Tibial nerve (tissue), 4 donors: Measurements from ENCODE around the gene DRD4. TPM values are rescaled to one million over a fixed set of nuclear protein-coding genes. Genes with fewer than 3 reads are reported as not detected.

ENCODE experiments used
- DNase-seq, 2 donors: peaks; one replicate each; pipeline ENCODE4 v3.0.0-alpha.2; 2019; ENCODE audit warnings: low spot score in 2 of 2
- H3K27ac ChIP-seq, 4 donors: fragments of 200-600 bp; sonication (generic) in 3 of 4; one replicate each; pipeline ENCODE4 v1.5.1; 2017 to 2019; ENCODE audit warnings: mild to moderate bottlenecking in 1 of 4
- H3K27me3 ChIP-seq, 2 donors: fragments of 200-600 bp; sonication (generic) in 1 of 2; one replicate each; pipeline versions ENCODE4 v1.5.1 to v1.6.0; 2017 to 2019
- H3K36me3 ChIP-seq, 3 donors: fragments of 200-600 bp; sonication (generic); one replicate each; pipeline ENCODE4 v1.5.1; 2018 to 2019
- H3K4me1 ChIP-seq, 4 donors: fragments of 200-600 bp; sonication (generic) in 3 of 4; one replicate each; pipeline ENCODE4 v1.5.1; 2017 to 2019
- H3K4me3 ChIP-seq, 4 donors: fragments of 200-600 bp; sonication (generic) in 3 of 4; one replicate each; pipeline ENCODE4 v1.5.1; 2017 to 2019; ENCODE audit warnings: mild to moderate bottlenecking in 1 of 4, moderate library complexity in 1 of 4
- H3K9me3 ChIP-seq, 4 donors: fragments of 200-600 bp; sonication (generic) in 3 of 4; one replicate each; pipeline ENCODE4 v1.5.1; 2017 to 2019
- CTCF ChIP-seq, 5 experiments: fragments of 200-600 bp in 3 of 5; fragments of 450-650 bp in 2 of 5; sonication (generic) in 3 of 5; IDR thresholded peaks; one replicate each; pipeline ENCODE4 v1.5.1; 2016 to 2019; ENCODE audit warnings: antibody characterized with exemption in 5 of 5, mild to moderate bottlenecking in 3 of 5, moderate library complexity in 2 of 5
- EP300 ChIP-seq, 2 donors: sonication (generic); formaldehyde crosslinking; IDR thresholded peaks; one replicate each; pipeline ENCODE4 v1.6.1; 2017; ENCODE audit warnings: antibody characterized with exemption in 2 of 2, mild to moderate bottlenecking in 1 of 2
- POLR2A ChIP-seq, 2 donors: fragments of 450-650 bp; IDR thresholded peaks; one replicate each; pipeline ENCODE4 v1.6.1; 2017; ENCODE audit warnings: antibody characterized with exemption in 2 of 2, mild to moderate bottlenecking in 2 of 2, moderate library complexity in 2 of 2
- WGBS, 2 donors: methylation state at CpG; one replicate each; pipeline ENCODE4 v1.1.5; 2018; 5-methylcytosine and 5-hydroxymethylcytosine counted together
- total RNA-seq, 4 donors: library from RNA; depleted of rRNA; stranded (reverse); fragments of >200 nt; gene quantifications; one replicate each; pipeline ENCODE4 v1.1.0, GENCODE V29; 2016

DRD4 gene
- total RNA-seq, 4 donors from 2014 or later, result 0.84 to 2.5 (median 0.90) TPM; not detected in 1

GRCh38 chr11:623999-624704 lies 12.9 kb upstream of the DRD4 start:
- no peaks in the 10 kb centered on the region for H3K9me3 ChIP-seq
- peak overlapping the region in 1 of 4 donors; percentile 22 for H3K4me3 ChIP-seq
- H3K27ac ChIP-seq, result peak overlapping the region in 1 of 4 donors; percentile 71
- no peak for DNase-seq
- H3K36me3 ChIP-seq, result peaks cover 0 to 50% (median 0%) of the 10 kb centered on the region in 3 donors
- peaks cover 0 to 27% (median 3%) of the 10 kb centered on the region in 4 donors for H3K4me1 ChIP-seq
- 58 to 73% methylated on average over 16 to 24 of the region's 25 CpGs for WGBS, 2 donors
- no peak for TF ChIP-seq CTCF (IDR thresholded peaks at IDR 0.05)
- TF ChIP-seq EP300 (IDR thresholded peaks at IDR 0.05), result no peak
- TF ChIP-seq POLR2A (IDR thresholded peaks at IDR 0.05), result no peak
- peaks cover 0 to 44% of the 10 kb centered on the region in 2 donors for H3K27me3 ChIP-seq

- TF ChIP-seq POLR2A (IDR thresholded peaks at IDR 0.05) (no peak), CTCF (IDR thresholded peaks at IDR 0.05) (no peak), EP300 (IDR thresholded peaks at IDR 0.05) (no peak)
- DNase-seq, result no peak
- WGBS, 2 donors, result 39 to 55% methylated on average over 18 to 24 of the region's 33 CpGs
- H3K9me3 ChIP-seq, result no peaks in the 10 kb centered on the region
- peak within 1 kb of the TSS in 1 of 4 donors; percentile 22 for H3K4me3 ChIP-seq
- H3K4me1 ChIP-seq, result peaks cover 0 to 27% (median 3%) of the 10 kb centered on the region in 4 donors
- peak within 1 kb of the TSS in 1 of 4 donors; percentile 71 for H3K27ac ChIP-seq
- H3K36me3 ChIP-seq, result peaks cover 0 to 42% (median 0%) of the 10 kb centered on the region in 3 donors
- peaks cover 0 to 44% of the 10 kb centered on the region in 2 donors for H3K27me3 ChIP-seq
These were observed 12.1 kb upstream of the DRD4 start, which contains the start of gene CDHR5 for GRCh38 chr11:624705-625635. Gene CDHR5 (minus strand): TSS chr11:624955. CDS start chr11:624902, 53 bp downstream.

GRCh38 chr11:625636-626268 lies 11.3 kb upstream of the DRD4 start:
- H3K4me1 ChIP-seq, result peaks cover 0 to 21% (median 3%) of the 10 kb centered on the region in 4 donors
- TF ChIP-seq EP300 (IDR thresholded peaks at IDR 0.05), result no peak
- no peak for TF ChIP-seq CTCF (IDR thresholded peaks at IDR 0.05)
- H3K27me3 ChIP-seq, result peaks cover 0 to 44% of the 10 kb centered on the region in 2 donors
- H3K27ac ChIP-seq, result peak overlapping the region in 1 of 4 donors; percentile 56
- no peak overlapping the region for H3K4me3 ChIP-seq
- DNase-seq, result no peak
- no peaks in the 10 kb centered on the region for H3K9me3 ChIP-seq
- peaks cover 0 to 36% (median 0%) of the 10 kb centered on the region in 3 donors for H3K36me3 ChIP-seq
- WGBS, 2 donors, result 72 to 73% methylated on average over 18 to 22 of the region's 22 CpGs

GRCh38 chr11:626475-627307 lies 10.4 kb upstream of the DRD4 start, which contains the start of gene SCT:
Gene SCT (minus strand): TSS chr11:627181. CDS start chr11:627143, 38 bp downstream.
- 2% methylated on average over 29 of the region's 72 CpGs; no CpG with 5 or more reads in 1 of the 2 donors for WGBS, 2 donors
- TF ChIP-seq CTCF (IDR thresholded peaks at IDR 0.05), result no peak
- no peak for TF ChIP-seq EP300 (IDR thresholded peaks at IDR 0.05)
- TF ChIP-seq POLR2A (IDR thresholded peaks at IDR 0.05), result no peak
- no peak within 1 kb of the TSS for H3K27ac ChIP-seq
- no peak within 1 kb of the TSS for H3K4me3 ChIP-seq
- H3K9me3 ChIP-seq, result no peaks in the 10 kb centered on the region
- H3K27me3 ChIP-seq, result peaks cover 0 to 44% of the 10 kb centered on the region in 2 donors
- no peak for DNase-seq
- peaks cover 0 to 16% (median 3%) of the 10 kb centered on the region in 4 donors for H3K4me1 ChIP-seq
- H3K36me3 ChIP-seq, result peaks cover 0 to 33% (median 0%) of the 10 kb centered on the region in 3 donors
